Fibroblast of lung (primary cell): ENCODE data around the gene PEPD.

ENCODE experiments used
- EZH2 ChIP-seq: IDR thresholded peaks from 2 replicates; pipeline ENCODE4 v1.5.1; 2012; ENCODE audit warnings: low read length, control low read depth, mild to moderate bottlenecking; ENCODE audit errors: missing control alignments
- TF ChIP-seq, protein P1 (sequence below), 2 donors: IDR thresholded peaks in 1 of 2; conservative IDR thresholded peaks in 1 of 2; 1 replicate in 1 of 2; 2 replicates in 1 of 2; pipeline ENCODE4 v1.5.1; 2011 to 2012; ENCODE audit warnings: low read length in 2 of 2, control low read depth in 1 of 2, inconsistent platforms in 1 of 2, low read depth in 1 of 2, mild to moderate bottlenecking in 1 of 2

GRCh38 chr19:33505148-33505547, 16.4 kb downstream of the PEPD start:
- TF ChIP-seq, protein P1, sequence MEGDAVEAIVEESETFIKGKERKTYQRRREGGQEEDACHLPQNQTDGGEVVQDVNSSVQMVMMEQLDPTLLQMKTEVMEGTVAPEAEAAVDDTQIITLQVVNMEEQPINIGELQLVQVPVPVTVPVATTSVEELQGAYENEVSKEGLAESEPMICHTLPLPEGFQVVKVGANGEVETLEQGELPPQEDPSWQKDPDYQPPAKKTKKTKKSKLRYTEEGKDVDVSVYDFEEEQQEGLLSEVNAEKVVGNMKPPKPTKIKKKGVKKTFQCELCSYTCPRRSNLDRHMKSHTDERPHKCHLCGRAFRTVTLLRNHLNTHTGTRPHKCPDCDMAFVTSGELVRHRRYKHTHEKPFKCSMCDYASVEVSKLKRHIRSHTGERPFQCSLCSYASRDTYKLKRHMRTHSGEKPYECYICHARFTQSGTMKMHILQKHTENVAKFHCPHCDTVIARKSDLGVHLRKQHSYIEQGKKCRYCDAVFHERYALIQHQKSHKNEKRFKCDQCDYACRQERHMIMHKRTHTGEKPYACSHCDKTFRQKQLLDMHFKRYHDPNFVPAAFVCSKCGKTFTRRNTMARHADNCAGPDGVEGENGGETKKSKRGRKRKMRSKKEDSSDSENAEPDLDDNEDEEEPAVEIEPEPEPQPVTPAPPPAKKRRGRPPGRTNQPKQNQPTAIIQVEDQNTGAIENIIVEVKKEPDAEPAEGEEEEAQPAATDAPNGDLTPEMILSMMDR (conservative IDR thresholded peaks at IDR 0.05 in 1 of 2, IDR thresholded peaks at IDR 0.05 in 1 of 2; ENCODE audit: low read depth in 1 of 2, low read length in 2 of 2): no peak
- no peak for TF ChIP-seq EZH2
